ENCODE data around the gene ESRRB.

- no peak for TF ChIP-seq RARB (CRISPR knock-in tag; IDR thresholded peaks at IDR 0.05)
- no peak for TF ChIP-seq SNAI2 (CRISPR knock-in tag; IDR thresholded peaks at IDR 0.05)
- no peak for TF ChIP-seq ZC3H10 (CRISPR knock-in tag; IDR thresholded peaks at IDR 0.05)
- TF ChIP-seq, protein P1, sequence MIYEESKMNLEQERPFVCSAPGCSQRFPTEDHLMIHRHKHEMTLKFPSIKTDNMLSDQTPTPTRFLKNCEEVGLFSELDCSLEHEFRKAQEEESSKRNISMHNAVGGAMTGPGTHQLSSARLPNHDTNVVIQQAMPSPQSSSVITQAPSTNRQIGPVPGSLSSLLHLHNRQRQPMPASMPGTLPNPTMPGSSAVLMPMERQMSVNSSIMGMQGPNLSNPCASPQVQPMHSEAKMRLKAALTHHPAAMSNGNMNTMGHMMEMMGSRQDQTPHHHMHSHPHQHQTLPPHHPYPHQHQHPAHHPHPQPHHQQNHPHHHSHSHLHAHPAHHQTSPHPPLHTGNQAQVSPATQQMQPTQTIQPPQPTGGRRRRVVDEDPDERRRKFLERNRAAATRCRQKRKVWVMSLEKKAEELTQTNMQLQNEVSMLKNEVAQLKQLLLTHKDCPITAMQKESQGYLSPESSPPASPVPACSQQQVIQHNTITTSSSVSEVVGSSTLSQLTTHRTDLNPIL (CRISPR knock-in tag; IDR thresholded peaks at IDR 0.05; ENCODE audit: low read depth): no peak
- TF ChIP-seq, protein P2, sequence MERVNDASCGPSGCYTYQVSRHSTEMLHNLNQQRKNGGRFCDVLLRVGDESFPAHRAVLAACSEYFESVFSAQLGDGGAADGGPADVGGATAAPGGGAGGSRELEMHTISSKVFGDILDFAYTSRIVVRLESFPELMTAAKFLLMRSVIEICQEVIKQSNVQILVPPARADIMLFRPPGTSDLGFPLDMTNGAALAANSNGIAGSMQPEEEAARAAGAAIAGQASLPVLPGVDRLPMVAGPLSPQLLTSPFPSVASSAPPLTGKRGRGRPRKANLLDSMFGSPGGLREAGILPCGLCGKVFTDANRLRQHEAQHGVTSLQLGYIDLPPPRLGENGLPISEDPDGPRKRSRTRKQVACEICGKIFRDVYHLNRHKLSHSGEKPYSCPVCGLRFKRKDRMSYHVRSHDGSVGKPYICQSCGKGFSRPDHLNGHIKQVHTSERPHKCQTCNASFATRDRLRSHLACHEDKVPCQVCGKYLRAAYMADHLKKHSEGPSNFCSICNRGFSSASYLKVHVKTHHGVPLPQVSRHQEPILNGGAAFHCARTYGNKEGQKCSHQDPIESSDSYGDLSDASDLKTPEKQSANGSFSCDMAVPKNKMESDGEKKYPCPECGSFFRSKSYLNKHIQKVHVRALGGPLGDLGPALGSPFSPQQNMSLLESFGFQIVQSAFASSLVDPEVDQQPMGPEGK (CRISPR knock-in tag; IDR thresholded peaks at IDR 0.05; ENCODE audit: borderline replicate concordance): no peak
- TF ChIP-seq TSHZ2 (CRISPR knock-in tag; IDR thresholded peaks at IDR 0.05): no peak
- TF ChIP-seq ZFP30 (CRISPR knock-in tag; IDR thresholded peaks at IDR 0.05): no peak
Measured at GRCh38 chr14:76395161-76395560, 19.2 kb downstream of the ESRRB start.
